ENCODE measurements around the gene INSIG2.

The INSIG2 gene

GRCh38 chr2:118131771-118132170 is 43.5 kb downstream of the INSIG2 start:
- DNase-seq: no peak

DNA sequence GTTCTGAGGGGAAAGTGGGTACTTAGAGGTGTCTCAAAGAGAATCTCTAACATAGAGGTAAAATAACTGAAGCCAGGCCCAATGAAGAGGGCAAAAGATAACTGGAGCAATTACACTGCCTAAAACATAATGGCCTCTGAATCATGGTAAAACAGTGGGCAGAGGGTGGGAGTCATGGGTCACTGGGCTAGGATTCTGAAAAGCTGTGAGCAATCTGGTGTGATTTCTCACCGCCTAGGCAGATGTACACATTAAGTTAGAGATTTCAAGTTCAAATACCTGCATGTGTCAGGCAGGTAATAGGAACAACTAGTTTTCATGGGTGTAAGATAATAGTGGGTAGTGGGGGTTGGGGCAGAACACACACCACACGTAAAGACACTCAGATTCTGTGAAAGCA is 45.6 kb downstream of the INSIG2 start:
- no peak for DNase-seq

DNA sequence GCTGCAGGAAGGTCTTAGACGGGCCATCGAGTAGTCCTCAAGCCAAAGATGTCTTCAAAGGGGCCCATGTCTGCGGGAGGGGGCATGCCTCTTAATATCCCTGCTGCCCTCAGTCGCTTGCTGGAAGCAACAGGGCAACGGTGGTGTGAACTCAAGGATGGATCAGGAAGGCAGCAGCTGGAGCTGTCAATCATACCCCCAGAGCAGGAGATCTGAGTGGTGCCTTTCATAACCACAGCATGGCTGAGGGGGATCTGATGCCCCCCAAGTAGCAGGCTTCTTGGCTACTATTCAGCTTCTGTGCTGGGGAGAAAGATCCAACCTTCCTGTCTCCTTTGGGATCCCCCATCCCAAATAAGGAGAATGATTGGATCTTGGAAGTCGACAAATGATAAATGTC is 46.4 kb downstream of the INSIG2 start:
- DNase-seq: no peak

GRCh38 chr2:118145207-118145606 is 56.9 kb downstream of the INSIG2 start:
- no peak for DNase-seq

DNA sequence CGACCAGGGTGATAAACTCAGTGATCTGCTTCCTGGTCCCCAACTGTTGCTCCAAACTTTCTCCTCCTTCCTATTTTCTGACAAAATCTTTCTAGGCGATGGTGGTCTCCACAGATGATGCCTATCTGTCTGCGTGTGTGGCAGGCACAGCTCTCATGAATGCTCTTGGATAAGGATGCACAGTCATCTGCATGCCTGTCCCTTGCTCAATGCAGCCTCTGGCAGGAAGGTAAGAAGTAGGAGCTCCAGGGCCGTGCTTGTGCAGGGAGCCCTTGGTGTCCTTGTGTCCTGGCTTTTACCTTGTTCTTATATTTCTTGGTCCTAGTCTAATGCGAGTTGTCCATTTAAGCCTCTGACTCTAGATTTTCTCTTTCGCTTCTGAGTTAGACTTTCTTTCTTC is 57.5 kb downstream of the INSIG2 start:
- no peak for DNase-seq

DNA sequence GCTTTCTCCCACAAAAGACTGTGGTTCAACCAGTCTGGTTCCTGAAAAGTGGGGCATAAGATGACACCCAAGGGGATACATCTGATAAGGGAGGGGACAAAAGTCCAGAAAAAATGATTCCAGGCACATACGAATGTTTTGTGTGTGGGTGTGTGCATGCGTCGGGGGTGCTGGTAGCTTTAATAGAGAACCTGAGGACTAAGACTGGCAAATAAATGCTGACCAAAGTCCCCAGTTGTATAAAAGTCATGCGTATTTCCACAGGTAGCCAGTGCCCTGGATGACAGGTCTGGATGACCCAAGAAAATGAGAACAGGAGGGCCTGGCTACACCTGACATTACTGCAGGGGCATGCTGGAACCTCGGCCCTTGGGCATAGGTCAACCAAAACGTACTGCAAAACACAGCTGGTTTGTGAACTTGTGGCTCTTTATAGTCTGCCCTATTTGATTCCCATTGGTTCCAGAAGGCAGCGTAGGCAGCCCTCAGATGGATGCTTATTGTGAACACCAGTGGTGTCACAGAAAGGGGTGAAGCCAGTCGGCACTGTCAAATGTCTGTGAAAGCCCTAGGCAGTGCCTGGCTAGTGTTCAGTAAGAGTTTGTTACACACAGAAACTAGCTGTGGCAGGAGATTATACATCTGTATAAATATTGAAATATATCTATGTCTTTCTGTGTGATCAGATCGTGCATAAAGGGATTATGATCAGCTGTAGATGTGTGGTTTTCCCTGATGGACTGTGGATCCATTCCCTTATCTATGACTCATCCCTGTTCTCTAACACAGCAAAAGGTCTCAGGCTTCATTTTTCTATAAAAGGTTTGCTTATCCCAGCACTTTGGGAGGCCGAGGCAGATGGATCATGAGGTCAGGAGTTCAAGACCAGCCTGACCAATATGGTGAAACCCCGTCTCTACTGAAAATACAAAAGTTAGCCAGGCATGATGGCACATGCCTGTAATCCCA is 58.3 kb downstream of the INSIG2 start:
- no peak for DNase-seq

DNA sequence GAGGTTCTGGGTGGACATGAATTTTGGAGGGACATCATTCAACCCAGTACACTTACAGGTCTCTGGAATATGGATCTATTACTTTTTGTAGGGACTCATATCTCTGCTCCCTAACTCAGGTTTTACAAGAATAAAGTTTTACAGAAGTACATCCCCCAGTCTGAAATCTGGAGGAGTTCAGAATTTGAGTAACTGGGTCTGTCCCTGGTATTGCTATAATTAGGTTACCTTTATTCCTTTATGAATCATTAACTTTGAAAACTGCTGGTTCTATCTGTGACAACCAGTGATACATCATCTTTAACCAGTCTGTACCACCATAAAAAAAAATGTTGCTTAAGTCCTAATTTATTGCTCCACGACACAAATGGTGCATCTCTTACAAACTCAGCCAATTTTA is 59.9 kb downstream of the INSIG2 start:
- no peak for DNase-seq

DNA sequence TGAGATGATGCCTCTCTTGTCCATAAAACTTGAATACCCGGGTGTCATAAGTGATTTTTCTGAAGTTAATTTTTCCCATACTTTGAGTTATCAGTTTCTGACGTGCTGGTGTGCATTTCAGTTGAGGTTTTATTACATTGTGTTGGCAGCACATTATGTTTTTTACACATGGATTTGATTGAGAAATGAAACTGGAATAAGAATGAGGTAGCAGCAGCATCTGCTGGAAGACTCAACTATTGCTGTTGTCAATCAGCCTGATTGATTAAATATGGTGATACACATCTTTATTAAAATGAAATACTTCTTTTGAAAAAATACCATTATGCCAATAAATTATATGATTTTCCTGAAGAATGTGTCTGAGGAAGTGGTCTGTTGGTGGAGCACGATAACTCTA is 60.5 kb downstream of the INSIG2 start:
- DNase-seq: no peak

GRCh38 chr2:118150294-118150693 is 62.0 kb downstream of the INSIG2 start:
- DNase-seq: no peak

DNA sequence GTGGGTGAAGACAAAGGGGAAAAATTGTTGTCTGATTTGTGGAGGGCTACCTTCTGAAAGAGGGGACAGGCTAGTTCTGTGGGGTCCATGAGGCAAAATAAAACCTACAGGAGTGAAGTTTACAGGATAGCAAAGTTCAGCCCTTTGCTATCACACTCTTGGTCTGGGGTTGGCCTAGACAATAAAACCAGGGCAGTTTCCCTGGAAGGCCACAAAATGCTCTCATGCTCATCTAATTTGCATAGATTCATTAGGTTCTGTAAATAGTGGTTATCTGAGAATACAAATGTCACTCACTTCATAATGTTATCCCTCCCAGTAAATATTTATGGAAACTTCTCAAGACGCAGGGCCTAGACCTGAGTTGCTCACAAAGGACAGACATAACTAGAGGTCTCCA is 63.6 kb downstream of the INSIG2 start:
- no peak for DNase-seq

GRCh38 chr2:118153433-118153832 is 65.2 kb downstream of the INSIG2 start:
- no peak for DNase-seq

- no peak for DNase-seq
These were observed 65.9 kb downstream of the INSIG2 start for GRCh38 chr2:118154176-118154575.

Data from SW 1271 (cell line).